HepG2 (cell line): ENCODE data around the gene CTDP1. TPM values are rescaled to one million over a fixed set of nuclear protein-coding genes. Genes with fewer than 3 reads are reported as not detected.

ENCODE experiments used
- ATAC-seq: fragments of 200-7000 bp; cut with Tn5 transposase; 3 replicates; pipeline ENCODE4 v1.9.1; 2020; ENCODE audit warnings: mild to moderate bottlenecking, moderate library complexity
- BruUV-seq: library from RNA; stranded (reverse); fragments of 400-500 nt; replicated peaks from 2 replicates; lab custom pipeline; 2021; lab: Mats Ljungman, UMichigan
- CTCF ChIA-PET: fragments of 300-600 bp; formaldehyde crosslinking; extraction: SDS; loops from one replicate; lab custom pipeline; 2021; ENCODE audit warnings: low total read pairs, inconsistent platforms, low intra/inter-chr PET ratio; lab: Yijun Ruan, JAX
- POLR2A ChIA-PET: fragments of 350-600 bp; sonication (Branson Sonifier 250); formaldehyde crosslinking; loops from one replicate; lab custom pipeline; 2020; ENCODE audit warnings: antibody characterized with exemption, inconsistent platforms; lab: Yijun Ruan, JAX
- DNase-seq: peaks from one replicate; pipeline ENCODE4 v3.0.0-alpha.2; 2015; ENCODE audit warnings: low spot score
- FAIRE-seq: peaks from 3 replicates; lab custom pipeline; 2011; peaks lifted over from hg19 to GRCh38; lab: Jason Lieb, UNC
- H2AFZ ChIP-seq: one replicate; pipeline ENCODE4 v1.6.1; 2011; ENCODE audit warnings: low read length, inconsistent platforms
- H3K27ac ChIP-seq: fragments of 300-600 bp; 3 replicates; pipeline ENCODE4 v1.8.0; 2011; ENCODE audit warnings: mixed run types, mild to moderate bottlenecking, mixed read lengths, low read length, inconsistent platforms; ENCODE audit not compliant: insufficient read depth; ENCODE audit errors: extremely low read length
- H3K27me3 ChIP-seq, 2 experiments: fragments of 200-600 bp in 1 of 2; 2 replicates in 1 of 2; 3 replicates in 1 of 2; pipeline versions ENCODE4 v1.6.0 to v1.8.0; 2011; ENCODE audit warnings: low read length in 2 of 2, mild to moderate bottlenecking in 2 of 2, moderate library complexity in 2 of 2, inconsistent platforms in 1 of 2; ENCODE audit not compliant: insufficient read depth in 2 of 2, control insufficient read depth in 1 of 2
- H3K36me3 ChIP-seq, 2 experiments: fragments of 200-600 bp in 1 of 2; replicated peaks in 1 of 2; 2 replicates in 1 of 2; 3 replicates in 1 of 2; pipeline versions ENCODE4 v1.5.1 to v1.8.0; 2011; ENCODE audit warnings: low read length in 2 of 2, inconsistent platforms in 1 of 2; ENCODE audit not compliant: insufficient read depth in 2 of 2, control insufficient read depth in 1 of 2
- H3K4me1 ChIP-seq: 2 replicates; pipeline ENCODE4 v1.5.1; 2012; ENCODE audit warnings: low read length, inconsistent platforms; ENCODE audit not compliant: insufficient read depth
- H3K4me2 ChIP-seq: 2 replicates; pipeline ENCODE4 v1.6.0; 2011; ENCODE audit warnings: low read depth, low read length, inconsistent platforms
- H3K4me3 ChIP-seq, 3 experiments: fragments of 200-600 bp in 1 of 3; sonication (generic), shearing (Covaris generic) in 1 of 3; replicated peaks in 1 of 3; 2 replicates each; pipeline ENCODE4 v1.5.1; 2011 to 2016; ENCODE audit warnings: low read length in 3 of 3, inconsistent platforms in 2 of 3, low read depth in 2 of 3, mild to moderate bottlenecking in 2 of 3, control low read depth in 1 of 3, mixed read lengths in 1 of 3; ENCODE audit not compliant: insufficient read depth in 1 of 3
- H3K79me2 ChIP-seq: one replicate; pipeline ENCODE4 v1.6.1; 2011; ENCODE audit warnings: low read length, inconsistent platforms; ENCODE audit not compliant: insufficient read depth
- H3K9ac ChIP-seq: 2 replicates; pipeline ENCODE4 v1.6.0; 2011; ENCODE audit warnings: mild to moderate bottlenecking, low read depth, low read length, inconsistent platforms; ENCODE audit not compliant: insufficient read depth
- H3K9me3 ChIP-seq: 2 replicates; pipeline ENCODE4 v1.5.1; 2012; ENCODE audit warnings: mild to moderate bottlenecking, low read length
- H4K20me1 ChIP-seq: 2 replicates; pipeline ENCODE4 v1.6.0; 2011; ENCODE audit warnings: inconsistent platforms, mild to moderate bottlenecking, low read length, moderate library complexity; ENCODE audit not compliant: insufficient read depth
- ATF7 ChIP-seq, 2 experiments: fragments of 450-650 bp in 1 of 2; sonication (generic) in 1 of 2; formaldehyde crosslinking in 1 of 2; IDR thresholded peaks; 2 replicates each; pipeline versions ENCODE4 v1.4.0 to v1.6.1; 2016 to 2020; ENCODE audit warnings: antibody characterized with exemption in 1 of 2, mild to moderate bottlenecking in 1 of 2, missing genetic modification reagents in 1 of 2
- CREB1 ChIP-seq, 2 experiments: fragments of 450-650 bp in 1 of 2; IDR thresholded peaks; 2 replicates each; pipeline ENCODE4 v1.6.1; 2016 to 2017; ENCODE audit warnings: control low read depth in 1 of 2, mild to moderate bottlenecking in 1 of 2, missing compliant biosample characterization in 1 of 2, missing genetic modification characterization in 1 of 2
- ZBTB21 ChIP-seq: sonication (generic); formaldehyde crosslinking; IDR thresholded peaks from 2 replicates; pipeline ENCODE4 v1.4.0; 2020; ENCODE audit warnings: missing genetic modification reagents
- ZSCAN31 ChIP-seq: sonication (generic); formaldehyde crosslinking; IDR thresholded peaks from 2 replicates; pipeline ENCODE4 v1.5.0; 2020; ENCODE audit warnings: low read depth, mild to moderate bottlenecking, missing genetic modification reagents
- WGBS: methylation state at CpG from one replicate; pipeline ENCODE4 v1.1.6; 2017; ENCODE audit warnings: low lambda C conversion rate; 5-methylcytosine and 5-hydroxymethylcytosine counted together
- in situ Hi-C: cut with HindIII; loops from 2 replicates; pipeline ENCODE4 v1.10.0; 2017; ENCODE audit warnings: low pct_unique_long_range_greater_than_20kb; ENCODE audit not compliant: extremely low pct_ligation_motif_present
- intact Hi-C: fragments of 100-400 bp; cut with micrococcal nuclease; formaldehyde crosslinking; loops from one replicate; pipeline ENCODE4 v1.10.0; 2022; ENCODE audit not compliant: unreplicated experiment
- polyA plus RNA-seq, 8 experiments: library from polyadenylated mRNA; depleted of rRNA in 3 of 8; stranded (reverse) in 7 of 8; unstranded in 1 of 8; fragments of >200 nt; fragmentation: Illumina TruSeq in 4 of 8; extraction: Trizol in 4 of 8; gene quantifications; 2 replicates each; pipeline versions ENCODE4 v1.2.1 to v1.2.3, GENCODE V29; 2011 to 2016; ENCODE audit warnings: low read depth in 4 of 8, missing spikeins in 1 of 8, mixed read lengths in 1 of 8; ENCODE audit not compliant: insufficient read depth in 1 of 8
- total RNA-seq, 5 experiments: library from RNA; depleted of rRNA; stranded (reverse); fragments of >200 nt; fragmentation: Illumina TruSeq; extraction: Trizol; gene quantifications; 2 replicates each; pipeline ENCODE4 v1.2.3, GENCODE V29; 2016; ENCODE audit warnings: low read depth in 1 of 5
- TF ChIP-seq, protein P1 (sequence below), 2 experiments: sonication (generic) in 1 of 2; formaldehyde crosslinking in 1 of 2; IDR thresholded peaks; 2 replicates each; pipeline versions ENCODE4 v1.6.1 to v1.9.0; 2014 to 2022; ENCODE audit warnings: antibody characterized with exemption in 1 of 2, borderline replicate concordance in 1 of 2, inconsistent platforms in 1 of 2, low read depth in 1 of 2, missing genetic modification reagents in 1 of 2

The CTDP1 gene
- total and polyA plus RNA-seq, 2 of the 13 experiments (the other 11 are each of a cell fraction or from before 2014, with no cell fraction given), result 6.9 to 11.0 TPM

DNA sequence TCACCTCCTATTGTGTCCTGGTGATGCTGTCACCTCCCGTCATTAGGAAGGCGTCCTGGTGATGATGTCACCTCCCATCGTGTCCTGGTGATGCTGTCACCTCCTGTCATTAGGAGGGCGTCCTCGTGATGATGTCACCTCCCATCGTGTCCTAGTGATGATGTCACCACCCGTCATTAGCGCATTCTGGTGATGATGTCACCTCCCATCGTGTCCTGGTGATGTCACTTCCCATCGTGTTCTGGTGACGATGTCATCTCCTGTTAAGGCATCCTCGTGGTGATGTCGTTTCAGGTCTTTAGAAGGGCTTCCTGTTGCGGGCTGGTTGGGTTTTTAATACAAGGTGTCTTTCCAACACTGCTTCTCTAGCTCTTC lies 40.7 kb downstream of the CTDP1 start:
- no peak overlapping the region for H3K9ac ChIP-seq
- DNase-seq (no peak), ATAC-seq (no peak), FAIRE-seq (no peak)
- H3K4me3 ChIP-seq, result no peak overlapping the region
- TF ChIP-seq ATF7 (IDR thresholded peaks at IDR 0.05), result peak; percentile 91
- TF ChIP-seq ATF7 (CRISPR knock-in tag; IDR thresholded peaks at IDR 0.05), result no peak
- TF ChIP-seq CREB1 (IDR thresholded peaks at IDR 0.05), result peak; percentile 66; the same call in 1 of the 2 replicates
- no peak for TF ChIP-seq CREB1 (CRISPR knock-in tag; IDR thresholded peaks at IDR 0.05)
- TF ChIP-seq, protein P1, sequence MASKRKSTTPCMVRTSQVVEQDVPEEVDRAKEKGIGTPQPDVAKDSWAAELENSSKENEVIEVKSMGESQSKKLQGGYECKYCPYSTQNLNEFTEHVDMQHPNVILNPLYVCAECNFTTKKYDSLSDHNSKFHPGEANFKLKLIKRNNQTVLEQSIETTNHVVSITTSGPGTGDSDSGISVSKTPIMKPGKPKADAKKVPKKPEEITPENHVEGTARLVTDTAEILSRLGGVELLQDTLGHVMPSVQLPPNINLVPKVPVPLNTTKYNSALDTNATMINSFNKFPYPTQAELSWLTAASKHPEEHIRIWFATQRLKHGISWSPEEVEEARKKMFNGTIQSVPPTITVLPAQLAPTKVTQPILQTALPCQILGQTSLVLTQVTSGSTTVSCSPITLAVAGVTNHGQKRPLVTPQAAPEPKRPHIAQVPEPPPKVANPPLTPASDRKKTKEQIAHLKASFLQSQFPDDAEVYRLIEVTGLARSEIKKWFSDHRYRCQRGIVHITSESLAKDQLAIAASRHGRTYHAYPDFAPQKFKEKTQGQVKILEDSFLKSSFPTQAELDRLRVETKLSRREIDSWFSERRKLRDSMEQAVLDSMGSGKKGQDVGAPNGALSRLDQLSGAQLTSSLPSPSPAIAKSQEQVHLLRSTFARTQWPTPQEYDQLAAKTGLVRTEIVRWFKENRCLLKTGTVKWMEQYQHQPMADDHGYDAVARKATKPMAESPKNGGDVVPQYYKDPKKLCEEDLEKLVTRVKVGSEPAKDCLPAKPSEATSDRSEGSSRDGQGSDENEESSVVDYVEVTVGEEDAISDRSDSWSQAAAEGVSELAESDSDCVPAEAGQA (IDR thresholded peaks at IDR 0.05; ENCODE audit: low read depth), result 0 out of 2 replicates have a peak, but pooled peaks have one; percentile 22
- TF ChIP-seq, protein P1 (CRISPR knock-in tag; IDR thresholded peaks at IDR 0.05; ENCODE audit: borderline replicate concordance), result no peak
- peak; percentile 76; the same call in 1 of the 2 replicates for TF ChIP-seq ZBTB21 (CRISPR knock-in tag)
- no peak for TF ChIP-seq ZSCAN31 (CRISPR knock-in tag)
- BruUV-seq, result no TSS peak
- in situ Hi-C loops, result no loop called here
- H3K79me2 ChIP-seq, result no peaks in the 10 kb centered on the region
- H3K27me3 ChIP-seq, result no peaks in the 10 kb centered on the region
- ChIA-PET CTCF (no interaction called here), POLR2A (no interaction called here)
- H2AFZ ChIP-seq, result no peak overlapping the region
- H3K4me2 ChIP-seq, result no peak overlapping the region
- 96% methylated on average over 14 of the region's 14 CpGs for WGBS
- no peaks in the 10 kb centered on the region for H3K9me3 ChIP-seq
- no peaks in the 10 kb centered on the region for H4K20me1 ChIP-seq
- no peaks in the 10 kb centered on the region for H3K4me1 ChIP-seq
- intact Hi-C loops, result no loop called here
- H3K27ac ChIP-seq, result no peak overlapping the region
- peaks cover 24 to 53% of the 10 kb centered on the region in 2 experiments for H3K36me3 ChIP-seq
